HG03175 (cell line): Measurements from ENCODE around the gene ACSS1.

Source experiments
- ATAC-seq: cut with Tn5 transposase; IDR thresholded peaks from one replicate; pipeline ENCODE4 v1.9.1; 2021; ENCODE audit warnings: mild to moderate bottlenecking, moderate library complexity; ENCODE audit not compliant: unreplicated experiment

The ACSS1 gene

GRCh38 chr20:24980291-24981053, 77.5 kb downstream of the ACSS1 start:
- no peak for ATAC-seq

GRCh38 chr20:24979036-24979960, 78.6 kb downstream of the ACSS1 start:
- no peak for ATAC-seq

- no peak for ATAC-seq
Observed at GRCh38 chr20:24978513-24978912, 79.4 kb downstream of the ACSS1 start.

- no peak for ATAC-seq
Observed at GRCh38 chr20:24977797-24978196, 80.1 kb downstream of the ACSS1 start.

GRCh38 chr20:24977336-24977735, 80.6 kb downstream of the ACSS1 start:
- no peak for ATAC-seq

GRCh38 chr20:24972341-24972740, 85.6 kb downstream of the ACSS1 start:
- no peak for ATAC-seq

GRCh38 chr20:24971376-24972101, 86.4 kb downstream of the ACSS1 start:
- ATAC-seq, result no peak

GRCh38 chr20:24970754-24971153, 87.2 kb downstream of the ACSS1 start:
- no peak for ATAC-seq

- ATAC-seq, result no peak
Observed at GRCh38 chr20:24970030-24970553, 87.8 kb downstream of the ACSS1 start.

GRCh38 chr20:24969186-24970029, 88.5 kb downstream of the ACSS1 start:
- ATAC-seq, result no peak

- no peak for ATAC-seq
Observed at GRCh38 chr20:24968278-24968800, 89.6 kb downstream of the ACSS1 start.

GRCh38 chr20:24966317-24967012, 91.5 kb downstream of the ACSS1 start:
- ATAC-seq, result no peak

- ATAC-seq, result no peak
Observed at GRCh38 chr20:24965065-24965919, 92.6 kb downstream of the ACSS1 start.

- ATAC-seq, result no peak
Observed at GRCh38 chr20:24964506-24964840, 93.5 kb downstream of the ACSS1 start.

- ATAC-seq, result no peak
Observed at GRCh38 chr20:24963672-24964505, 94.0 kb downstream of the ACSS1 start.

- no peak for ATAC-seq
Observed at GRCh38 chr20:24962510-24962909, 95.4 kb downstream of the ACSS1 start.

GRCh38 chr20:24962182-24962492, 95.8 kb downstream of the ACSS1 start:
- ATAC-seq, result no peak
